ENCODE results near the gene MS4A4A. TPM values are rescaled to one million over a fixed set of nuclear protein-coding genes. Genes with fewer than 3 reads are reported as not detected.
A peak's percentile ranks its signal among the peaks of the same experiment; 100 is the strongest.
"Not testable (repeated sequence)": the region's sequence is repeated elsewhere in the genome, so short reads cannot be mapped to it uniquely, and the experiment has no call there.

Gene MS4A4A
- total RNA-seq, 1 donor: not detected

DNA sequence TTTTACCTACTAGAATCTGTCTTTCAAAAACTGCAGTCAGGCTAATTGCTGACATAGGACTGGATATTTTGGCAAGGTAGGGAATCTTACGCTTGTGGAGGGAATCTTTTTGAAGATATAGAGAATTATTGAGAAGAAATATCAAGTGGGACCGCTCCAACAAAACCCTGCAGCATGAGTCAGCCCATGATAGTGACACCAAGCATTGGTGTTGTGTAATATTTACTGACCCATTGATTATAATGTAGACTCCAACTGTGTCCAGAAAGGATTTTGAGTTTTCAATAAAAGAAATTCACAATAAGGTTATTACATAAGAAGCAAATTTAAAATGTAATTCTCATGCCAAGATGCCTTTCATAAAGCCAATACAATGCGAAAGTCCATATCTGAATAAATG, 20.7 kb downstream of the MS4A4A start:
- DNase-seq (ENCODE audit: low read depth): no peak
- H3K4me3 ChIP-seq (ENCODE audit: low read depth, low read length): no peak overlapping the region
- TF ChIP-seq, protein P1, sequence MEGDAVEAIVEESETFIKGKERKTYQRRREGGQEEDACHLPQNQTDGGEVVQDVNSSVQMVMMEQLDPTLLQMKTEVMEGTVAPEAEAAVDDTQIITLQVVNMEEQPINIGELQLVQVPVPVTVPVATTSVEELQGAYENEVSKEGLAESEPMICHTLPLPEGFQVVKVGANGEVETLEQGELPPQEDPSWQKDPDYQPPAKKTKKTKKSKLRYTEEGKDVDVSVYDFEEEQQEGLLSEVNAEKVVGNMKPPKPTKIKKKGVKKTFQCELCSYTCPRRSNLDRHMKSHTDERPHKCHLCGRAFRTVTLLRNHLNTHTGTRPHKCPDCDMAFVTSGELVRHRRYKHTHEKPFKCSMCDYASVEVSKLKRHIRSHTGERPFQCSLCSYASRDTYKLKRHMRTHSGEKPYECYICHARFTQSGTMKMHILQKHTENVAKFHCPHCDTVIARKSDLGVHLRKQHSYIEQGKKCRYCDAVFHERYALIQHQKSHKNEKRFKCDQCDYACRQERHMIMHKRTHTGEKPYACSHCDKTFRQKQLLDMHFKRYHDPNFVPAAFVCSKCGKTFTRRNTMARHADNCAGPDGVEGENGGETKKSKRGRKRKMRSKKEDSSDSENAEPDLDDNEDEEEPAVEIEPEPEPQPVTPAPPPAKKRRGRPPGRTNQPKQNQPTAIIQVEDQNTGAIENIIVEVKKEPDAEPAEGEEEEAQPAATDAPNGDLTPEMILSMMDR (IDR thresholded peaks at IDR 0.05; ENCODE audit: insufficient read depth, low read depth, low read length): no peak

DNA sequence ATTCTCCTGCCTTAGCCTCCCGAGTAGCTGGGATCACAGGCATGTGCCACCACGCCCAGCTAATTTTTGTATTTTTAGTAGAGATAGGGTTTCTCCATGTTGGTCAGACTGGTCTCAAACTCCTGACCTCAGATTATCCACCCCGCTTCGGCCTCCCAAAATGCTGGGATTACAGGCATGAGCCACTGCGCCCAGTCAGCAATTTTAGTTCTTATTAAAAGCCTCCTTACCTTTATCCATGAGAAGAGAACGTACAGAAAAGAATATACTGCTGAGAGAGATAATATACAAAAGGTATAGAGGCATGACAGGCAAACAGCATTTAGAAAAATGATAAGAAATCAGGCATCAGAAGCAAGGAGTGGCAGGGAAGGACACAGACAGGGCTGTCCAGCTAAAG, 21.4 kb downstream of the MS4A4A start:
- DNase-seq (ENCODE audit: low read depth); H3K4me3 ChIP-seq (ENCODE audit: low read depth, low read length): not testable (repeated sequence)

DNA sequence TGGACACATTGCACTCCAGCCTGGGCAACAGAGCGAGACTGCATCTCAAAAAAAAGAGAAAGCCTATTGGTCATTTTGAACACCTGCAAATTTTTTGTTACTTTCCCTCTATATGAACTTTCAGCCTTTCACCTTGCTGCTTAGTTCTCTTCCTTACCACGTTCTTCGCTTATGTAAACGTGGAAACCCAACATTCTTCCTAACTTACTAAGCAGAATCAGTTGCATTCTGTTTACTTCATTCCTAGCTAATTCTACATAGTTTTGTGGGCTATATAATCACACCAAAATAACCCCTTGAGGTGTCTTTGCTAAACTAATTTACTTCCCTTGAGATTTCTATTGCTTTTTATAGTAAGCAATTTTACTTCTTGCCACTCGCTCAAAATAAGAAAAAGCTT, 23.2 kb downstream of the MS4A4A start:
- DNase-seq (ENCODE audit: low read depth): peak; percentile 4
- TF ChIP-seq, protein P1 (IDR thresholded peaks at IDR 0.05; ENCODE audit: insufficient read depth, low read depth, low read length): no peak
- H3K4me3 ChIP-seq (ENCODE audit: low read depth, low read length): no peak overlapping the region

DNA sequence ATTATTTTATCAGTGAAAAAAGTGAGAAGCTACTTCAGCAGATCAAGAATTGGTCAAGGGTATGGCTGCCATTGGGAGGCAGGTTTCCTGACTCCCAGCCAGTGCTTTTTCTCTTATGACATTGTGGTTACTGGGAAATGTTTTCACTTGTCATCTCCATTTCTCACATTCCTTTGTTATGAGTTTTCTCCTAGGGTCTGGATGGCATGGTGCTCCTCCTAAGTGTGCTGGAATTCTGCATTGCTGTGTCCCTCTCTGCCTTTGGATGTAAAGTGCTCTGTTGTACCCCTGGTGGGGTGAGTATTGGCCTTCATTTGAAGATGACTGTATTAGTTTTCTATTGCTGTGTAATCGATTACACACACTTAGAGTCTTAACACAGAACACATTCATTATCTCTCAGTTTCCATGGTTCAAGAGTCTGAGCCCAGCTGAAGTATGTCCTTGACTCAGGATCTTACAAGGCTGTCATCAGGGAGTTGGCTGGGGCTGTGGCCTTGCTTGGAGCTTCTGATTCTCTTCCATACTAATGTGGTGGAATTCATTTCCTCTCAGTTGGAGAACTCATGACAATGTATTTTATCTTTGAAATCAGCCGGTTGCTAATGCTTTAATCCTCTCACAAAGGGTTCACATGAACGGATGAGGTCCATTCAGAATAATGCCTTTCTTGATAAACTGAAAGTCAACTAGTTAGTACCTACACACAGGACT, 25.6 kb downstream of the MS4A4A start:
- no peak overlapping the region for H3K4me3 ChIP-seq (ENCODE audit: low read depth, low read length)
- TF ChIP-seq, protein P1 (IDR thresholded peaks at IDR 0.05; ENCODE audit: insufficient read depth, low read depth, low read length): no peak
- peak; percentile 2 for DNase-seq (ENCODE audit: low read depth)

DNA sequence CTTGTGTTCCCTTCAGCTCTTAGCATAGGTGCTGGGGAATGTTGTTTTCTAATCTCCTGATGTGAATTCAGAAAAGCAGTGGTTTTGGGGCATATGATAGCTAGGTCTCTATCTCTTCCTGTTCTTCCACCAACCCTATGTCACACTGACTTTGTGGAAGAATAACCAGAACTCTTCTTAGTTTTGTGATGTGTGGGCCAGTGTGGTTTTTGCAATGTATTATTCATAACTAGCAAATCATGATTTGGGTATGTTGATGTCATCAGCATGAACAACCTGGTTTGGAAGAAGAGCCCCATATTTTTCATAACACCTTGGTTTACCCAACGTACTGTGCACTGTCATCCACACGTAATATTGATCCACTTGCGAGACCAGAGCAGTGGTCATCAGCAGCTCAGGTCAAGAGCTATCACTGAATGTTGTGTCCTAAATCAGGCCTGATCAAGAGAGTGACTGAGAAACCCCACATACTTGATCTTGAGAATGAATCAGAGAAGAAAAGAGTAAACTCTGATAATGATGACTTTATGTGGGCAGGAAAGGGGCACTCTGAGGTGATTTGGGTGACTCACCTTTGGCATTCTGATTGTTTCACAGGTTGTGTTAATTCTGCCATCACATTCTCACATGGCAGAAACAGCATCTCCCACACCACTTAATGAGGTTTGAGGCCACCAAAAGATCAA, 27.2 kb downstream of the MS4A4A start:
- no peak overlapping the region for H3K4me3 ChIP-seq (ENCODE audit: low read depth, low read length)
- TF ChIP-seq, protein P1 (IDR thresholded peaks at IDR 0.05; ENCODE audit: insufficient read depth, low read depth, low read length): no peak
- DNase-seq (ENCODE audit: low read depth): no peak

DNA sequence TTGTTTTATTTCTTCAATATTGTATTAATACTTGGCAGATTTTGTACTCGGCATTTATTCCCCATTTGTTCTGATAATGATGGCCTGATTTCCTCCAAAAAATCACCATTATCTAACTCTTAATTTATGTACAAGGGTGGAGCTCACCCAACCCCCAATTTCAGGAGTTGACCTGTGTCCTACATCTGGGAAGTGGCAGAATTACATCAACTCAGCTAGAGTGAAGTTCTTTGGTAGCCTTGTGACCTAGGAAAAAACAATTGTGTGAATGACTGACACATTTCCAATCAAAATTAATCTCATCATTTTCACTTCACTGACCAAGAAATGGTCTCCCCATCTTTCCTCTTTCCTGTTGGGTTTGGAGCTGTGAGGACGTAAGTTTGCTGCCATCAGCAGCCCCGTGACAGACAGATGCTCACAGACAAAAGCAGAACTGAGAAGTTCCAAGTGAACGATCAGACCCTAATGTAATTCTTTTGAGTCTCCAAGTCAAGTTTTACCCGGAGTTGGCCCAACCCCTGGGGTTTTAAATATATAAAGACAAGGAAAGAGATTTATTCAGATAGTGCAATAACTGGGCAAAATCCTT, 30.0 kb downstream of the MS4A4A start:
- DNase-seq (ENCODE audit: low read depth): no peak
- TF ChIP-seq, protein P1 (IDR thresholded peaks at IDR 0.05; ENCODE audit: insufficient read depth, low read depth, low read length): no peak
- H3K4me3 ChIP-seq (ENCODE audit: low read depth, low read length): no peak overlapping the region

DNA sequence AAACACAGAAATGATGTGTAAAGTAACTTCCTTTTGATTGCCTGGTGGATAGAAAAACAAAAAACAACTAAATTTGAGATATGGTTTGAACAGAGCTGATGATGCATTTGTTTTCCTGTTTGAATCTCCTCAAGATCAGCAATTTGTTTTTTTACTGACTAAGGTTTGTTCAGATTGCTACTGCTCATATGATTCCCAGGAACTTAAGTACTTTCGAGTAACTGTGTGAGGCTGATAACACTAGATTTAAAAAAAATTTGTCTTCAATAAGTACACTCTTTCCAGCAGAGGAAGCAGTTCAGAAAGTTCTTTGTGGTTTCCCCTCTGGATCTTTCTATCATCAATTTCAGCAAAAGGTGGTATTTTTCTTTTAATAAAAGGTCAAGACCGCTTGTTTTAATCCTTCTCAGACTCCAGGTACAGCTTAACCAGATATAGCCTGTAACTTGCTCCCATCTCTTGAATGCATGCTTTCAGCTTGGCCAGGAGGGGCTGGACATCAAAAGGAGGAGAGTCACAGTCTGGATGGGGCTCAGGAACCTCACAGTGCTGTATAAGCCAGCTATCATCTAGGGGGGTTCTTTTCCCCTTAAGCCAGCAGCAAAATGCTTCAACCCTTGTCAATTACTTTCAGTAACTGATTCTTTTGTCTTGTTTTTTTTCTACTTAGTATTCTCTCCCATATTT, 34.3 kb downstream of the MS4A4A start:
- DNase-seq (ENCODE audit: low read depth): no peak
- TF ChIP-seq, protein P1 (IDR thresholded peaks at IDR 0.05; ENCODE audit: insufficient read depth, low read depth, low read length): no peak
- no peak overlapping the region for H3K4me3 ChIP-seq (ENCODE audit: low read depth, low read length)
